H9 (cell line): ENCODE results near the gene VEZT. TPM values are rescaled to one million over a fixed set of nuclear protein-coding genes. Genes with fewer than 3 reads are reported as not detected.
"Not testable (repeated sequence)": the region's sequence is repeated elsewhere in the genome, so short reads cannot be mapped to it uniquely, and the experiment has no call there.

ENCODE experiments used
- DNase-seq: peaks from one replicate; pipeline ENCODE4 v3.0.0-alpha.2; 2017
- H2AFZ ChIP-seq: one replicate; pipeline ENCODE4 v1.6.1; 2013; ENCODE audit warnings: mild to moderate bottlenecking, low read length, control low read depth, moderate library complexity
- H2AK5ac ChIP-seq: 2 replicates; pipeline ENCODE4 v1.6.1; 2013; ENCODE audit warnings: low read length, control low read depth, mixed read lengths; ENCODE audit not compliant: insufficient read length
- H2BK120ac ChIP-seq: one replicate; pipeline ENCODE4 v1.6.1; 2013; ENCODE audit warnings: low read depth, mild to moderate bottlenecking, low read length, control low read depth, inconsistent platforms; ENCODE audit not compliant: poor library complexity, severe bottlenecking
- H2BK12ac ChIP-seq: 2 replicates; pipeline ENCODE4 v1.6.1; 2013; ENCODE audit warnings: low read length, control low read depth, mixed read lengths, low read depth; ENCODE audit not compliant: insufficient read length
- H2BK15ac ChIP-seq: 2 replicates; pipeline ENCODE4 v1.6.1; 2013; ENCODE audit warnings: low read depth, low read length, control low read depth
- H2BK20ac ChIP-seq: one replicate; pipeline ENCODE4 v1.6.1; 2013; ENCODE audit warnings: low read depth, mild to moderate bottlenecking, low read length, control low read depth, inconsistent platforms; ENCODE audit not compliant: poor library complexity, severe bottlenecking
- H2BK5ac ChIP-seq: 2 replicates; pipeline ENCODE4 v1.6.1; 2013; ENCODE audit warnings: low read length, control low read depth, mixed read lengths; ENCODE audit not compliant: insufficient read length
- H3K14ac ChIP-seq: 2 replicates; pipeline ENCODE4 v1.6.1; 2013; ENCODE audit warnings: low read length, control low read depth; ENCODE audit not compliant: insufficient read depth
- H3K18ac ChIP-seq: 2 replicates; pipeline ENCODE4 v1.6.1; 2013; ENCODE audit warnings: low read depth, mild to moderate bottlenecking, mixed read lengths, low read length, control low read depth; ENCODE audit not compliant: insufficient read length
- H3K23ac ChIP-seq: 2 replicates; pipeline ENCODE4 v1.6.1; 2013; ENCODE audit warnings: low read length, control low read depth, mixed read lengths, low read depth; ENCODE audit not compliant: insufficient read length
- H3K23me2 ChIP-seq: 2 replicates; pipeline ENCODE4 v1.6.1; 2013; ENCODE audit warnings: low read depth, mild to moderate bottlenecking, mixed read lengths, low read length, control low read depth; ENCODE audit not compliant: insufficient read length, poor library complexity, severe bottlenecking
- H3K27ac ChIP-seq: 2 replicates; pipeline ENCODE4 v1.5.1; 2013; ENCODE audit warnings: low read length, control low read depth, mixed read lengths, low read depth; ENCODE audit not compliant: insufficient read length
- H3K27me3 ChIP-seq: 2 replicates; pipeline ENCODE4 v1.6.1; 2013; ENCODE audit warnings: low read length, control low read depth, inconsistent platforms; ENCODE audit not compliant: insufficient read depth
- H3K4ac ChIP-seq: 2 replicates; pipeline ENCODE4 v1.6.1; 2013; ENCODE audit warnings: low read depth, mild to moderate bottlenecking, control low read depth, inconsistent platforms, low read length, moderate library complexity
- H3K4me1 ChIP-seq: 2 replicates; pipeline ENCODE4 v1.6.1; 2013; ENCODE audit warnings: low read length, control low read depth, inconsistent platforms; ENCODE audit not compliant: insufficient read depth
- H3K4me2 ChIP-seq: 2 replicates; pipeline ENCODE4 v1.6.1; 2013; ENCODE audit warnings: low read length, control low read depth, mixed read lengths; ENCODE audit not compliant: insufficient read length, insufficient read depth
- H3K56ac ChIP-seq: 2 replicates; pipeline ENCODE4 v1.6.1; 2013; ENCODE audit warnings: low read depth, mild to moderate bottlenecking, mixed read lengths, low read length, control low read depth; ENCODE audit not compliant: insufficient read length
- H3K79me1 ChIP-seq: 2 replicates; pipeline ENCODE4 v1.6.1; 2013; ENCODE audit warnings: low read depth, mild to moderate bottlenecking, moderate library complexity, low read length, control low read depth, inconsistent platforms; ENCODE audit not compliant: insufficient read depth, poor library complexity, severe bottlenecking
- H3K79me2 ChIP-seq: 2 replicates; pipeline ENCODE4 v1.6.1; 2013; ENCODE audit warnings: low read length, control low read depth, inconsistent platforms; ENCODE audit not compliant: insufficient read depth
- H3K9ac ChIP-seq: 2 replicates; pipeline ENCODE4 v1.6.1; 2013; ENCODE audit warnings: low read length, control low read depth, mixed read lengths; ENCODE audit not compliant: insufficient read length; ENCODE audit errors: extremely low read depth
- H3K9me3 ChIP-seq: one replicate; pipeline ENCODE4 v1.6.1; 2013; ENCODE audit warnings: low read depth, low read length, inconsistent platforms; ENCODE audit not compliant: control insufficient read depth
- H3T11ph ChIP-seq: one replicate; pipeline ENCODE4 v1.6.1; 2013; ENCODE audit warnings: mild to moderate bottlenecking, low read length, control low read depth, inconsistent platforms
- H4K20me1 ChIP-seq: one replicate; pipeline ENCODE4 v1.6.1; 2013; ENCODE audit not compliant: control insufficient read depth, insufficient read length, insufficient read depth
- H4K5ac ChIP-seq: 2 replicates; pipeline ENCODE4 v1.6.1; 2013; ENCODE audit warnings: low read depth, mild to moderate bottlenecking, mixed read lengths, low read length, control low read depth; ENCODE audit not compliant: insufficient read length
- H4K8ac ChIP-seq: replicated peaks from 2 replicates; pipeline ENCODE4 v1.6.1; 2013; ENCODE audit warnings: low read length, control low read depth, mixed read lengths, low read depth; ENCODE audit not compliant: insufficient read length
- H4K91ac ChIP-seq: 2 replicates; pipeline ENCODE4 v1.6.1; 2013; ENCODE audit warnings: low read depth, mild to moderate bottlenecking, moderate library complexity, mixed read lengths, low read length, control low read depth; ENCODE audit not compliant: insufficient read length
- H3K27ac Mint-ChIP-seq, 3 experiments: 2 replicates in 2 of 3; 3 replicates in 1 of 3; pipeline ENCODE4 v1.8.0; 2020 to 2021; ENCODE audit warnings: mixed read lengths in 3 of 3, mild to moderate bottlenecking in 1 of 3, moderate library complexity in 1 of 3
- H3K27me3 Mint-ChIP-seq: 2 replicates; pipeline ENCODE4 v1.8.0; 2021; ENCODE audit warnings: low read depth, mild to moderate bottlenecking, moderate library complexity, mixed read lengths
- H3K36me3 Mint-ChIP-seq, 3 experiments: 2 replicates in 2 of 3; 3 replicates in 1 of 3; pipeline ENCODE4 v1.8.0; 2020 to 2021; ENCODE audit warnings: low read depth in 3 of 3, mixed read lengths in 3 of 3; ENCODE audit not compliant: insufficient read depth in 1 of 3
- H3K4me1 Mint-ChIP-seq, 2 experiments: 2 replicates each; pipeline ENCODE4 v1.8.0; 2020; ENCODE audit warnings: mixed read lengths in 2 of 2
- H3K4me3 Mint-ChIP-seq, 2 experiments: 2 replicates in 1 of 2; 3 replicates in 1 of 2; pipeline ENCODE4 v1.8.0; 2020 to 2021; ENCODE audit warnings: mild to moderate bottlenecking in 2 of 2, mixed read lengths in 2 of 2, moderate library complexity in 1 of 2
- H3K9me3 Mint-ChIP-seq, 2 experiments: 2 replicates in 1 of 2; 3 replicates in 1 of 2; pipeline ENCODE4 v1.8.0; 2020; ENCODE audit warnings: mild to moderate bottlenecking in 2 of 2, mixed read lengths in 2 of 2, moderate library complexity in 1 of 2
- CTCF ChIP-seq: fragments of 200-600 bp; sonication (generic); conservative IDR thresholded peaks from 3 replicates; pipeline ENCODE4 v1.8.0; 2021; ENCODE audit warnings: antibody characterized with exemption, mild to moderate bottlenecking
- WGBS: extraction: QIAGEN DNeasy Blood & Tissue Kit; methylation state at CpG from one replicate; pipeline ENCODE4 v1.1.7; 2013; ENCODE audit warnings: missing lambda C conversion rate, low lambda C conversion rate, mixed read lengths; ENCODE audit not compliant: insufficient read length; ENCODE audit errors: extremely low coverage; 5-methylcytosine and 5-hydroxymethylcytosine counted together
- total RNA-seq: library from RNA; stranded (reverse); gene quantifications from 2 replicates; pipeline ENCODE4 v1.2.1, GENCODE V29; 2021

VEZT gene
- total RNA-seq, 1 experiment from 2014 or later = 69.8 TPM

- no peak overlapping the region for H2BK15ac ChIP-seq
- H2BK5ac ChIP-seq = no peak overlapping the region
- H4K20me1 ChIP-seq = no peaks in the 10 kb centered on the region
- H3K9ac ChIP-seq = no peak overlapping the region
- no peak overlapping the region for H4K5ac ChIP-seq
- no peak overlapping the region for H3K4ac ChIP-seq
- DNase-seq = no peak
- no peak overlapping the region for H3K14ac ChIP-seq
- Mint-ChIP-seq H3K4me1 (peaks cover 22 to 23% of the 10 kb centered on the region in 2 experiments), H3K9me3 (peaks cover 7 to 11% of the 10 kb centered on the region in 2 experiments), H3K4me3 (no peak overlapping the region), H3K36me3 (peaks cover 19 to 26% (median 26%) of the 10 kb centered on the region in 3 experiments), H3K27me3 (no peaks in the 10 kb centered on the region), H3K27ac (no peak overlapping the region)
- H3K9me3 ChIP-seq = no peaks in the 10 kb centered on the region
- H3K4me2 ChIP-seq = no peak overlapping the region
- no peak overlapping the region for H2BK12ac ChIP-seq
- WGBS = no CpG with 5 or more reads among the region's 2 CpGs
- H3K79me2 ChIP-seq = peaks cover 8% of the 10 kb centered on the region; the same call in 1 of the 2 replicates
- no peak overlapping the region for H2AFZ ChIP-seq
- no peak overlapping the region for H3K56ac ChIP-seq
- no peak overlapping the region for H2AK5ac ChIP-seq
- H3K18ac ChIP-seq = no peak overlapping the region
- H2BK120ac ChIP-seq = no peak overlapping the region
- H3T11ph ChIP-seq = no peak overlapping the region
- H3K23ac ChIP-seq = no peak overlapping the region
- no peaks in the 10 kb centered on the region for H3K27me3 ChIP-seq
- no peak overlapping the region for H2BK20ac ChIP-seq
- H4K8ac ChIP-seq = no peak overlapping the region
- H3K4me1 ChIP-seq = no peaks in the 10 kb centered on the region
- H3K79me1 ChIP-seq = peaks cover 2% of the 10 kb centered on the region
- no peaks in the 10 kb centered on the region for H3K23me2 ChIP-seq
- no peak overlapping the region for H3K27ac ChIP-seq
- H4K91ac ChIP-seq = no peak overlapping the region
- TF ChIP-seq CTCF = no peak
Observed at GRCh38 chr12:95231190-95231589, 13.6 kb downstream of the VEZT start.

GRCh38 chr12:95234187-95234586 lies 16.6 kb downstream of the VEZT start:
- not testable (repeated sequence) for H3K14ac ChIP-seq, H3K27ac ChIP-seq, H3K9me3 ChIP-seq, DNase-seq, H3K23me2 ChIP-seq, H3K79me2 ChIP-seq, H4K20me1 ChIP-seq, H3K4me1 ChIP-seq, H3K56ac ChIP-seq, H3K9ac ChIP-seq, H2AFZ ChIP-seq, H3K27ac Mint-ChIP-seq, H3K4me2 ChIP-seq, H3K79me1 ChIP-seq, H3K4ac ChIP-seq, H3K4me3 Mint-ChIP-seq, H2BK120ac ChIP-seq, H3K27me3 ChIP-seq, H2BK5ac ChIP-seq, H3K18ac ChIP-seq, H2BK20ac ChIP-seq, H4K8ac ChIP-seq, H3K27me3 Mint-ChIP-seq, H4K91ac ChIP-seq, H2AK5ac ChIP-seq, H2BK12ac ChIP-seq, H3T11ph ChIP-seq, H3K23ac ChIP-seq, H2BK15ac ChIP-seq, H4K5ac ChIP-seq
- no CpG with 5 or more reads among the region's 14 CpGs for WGBS
- H3K4me1 Mint-ChIP-seq = peaks cover 14 to 16% of the 10 kb centered on the region in 2 experiments
- peaks cover 30 to 36% (median 31%) of the 10 kb centered on the region in 3 experiments for H3K36me3 Mint-ChIP-seq
- H3K9me3 Mint-ChIP-seq = peaks cover 13 to 15% of the 10 kb centered on the region in 2 experiments
